Hepatocyte (in vitro differentiated cells): ENCODE data around the gene ATP4A. TPM values are rescaled to one million over a fixed set of nuclear protein-coding genes. Genes with fewer than 3 reads are reported as not detected.

ENCODE experiments used
- DNase-seq: peaks from one replicate; pipeline ENCODE4 v3.0.0-alpha.2; 2016; ENCODE audit warnings: low spot score
- H2AFZ ChIP-seq: fragments of 200-600 bp; sonication (generic); 2 replicates; pipeline ENCODE4 v1.6.0; 2016; ENCODE audit warnings: antibody characterized with exemption, mild to moderate bottlenecking
- H3K27ac ChIP-seq: fragments of 200-600 bp; sonication (generic); 2 replicates; pipeline ENCODE4 v1.5.1; 2016; ENCODE audit warnings: mild to moderate bottlenecking
- H3K27me3 ChIP-seq: fragments of 200-600 bp; sonication (generic); 2 replicates; pipeline ENCODE4 v1.6.1; 2016
- H3K36me3 ChIP-seq: fragments of 200-600 bp; sonication (generic); replicated peaks from 2 replicates; pipeline ENCODE4 v1.5.1; 2016; ENCODE audit warnings: low read depth; ENCODE audit not compliant: insufficient read depth
- H3K4me1 ChIP-seq: fragments of 200-600 bp; sonication (generic); 2 replicates; pipeline ENCODE4 v1.5.1; 2016; ENCODE audit warnings: mild to moderate bottlenecking, moderate library complexity; ENCODE audit not compliant: insufficient read depth
- H3K4me2 ChIP-seq: fragments of 200-600 bp; sonication (generic); 2 replicates; pipeline ENCODE4 v1.6.0; 2016
- H3K4me3 ChIP-seq: fragments of 200-600 bp; sonication (generic); 2 replicates; pipeline ENCODE4 v1.5.1; 2016; ENCODE audit warnings: mild to moderate bottlenecking
- H3K79me2 ChIP-seq: fragments of 200-600 bp; sonication (generic); 2 replicates; pipeline ENCODE4 v1.6.0; 2017; ENCODE audit warnings: mild to moderate bottlenecking
- H3K9me2 ChIP-seq: fragments of 200-600 bp; sonication (generic); replicated peaks from 2 replicates; pipeline ENCODE4 v1.6.0; 2017; ENCODE audit warnings: mild to moderate bottlenecking; ENCODE audit not compliant: insufficient read depth
- H3K9me3 ChIP-seq: fragments of 200-600 bp; sonication (generic); 2 replicates; pipeline ENCODE4 v1.5.1; 2016; ENCODE audit warnings: low read depth, mild to moderate bottlenecking
- H4K20me1 ChIP-seq: fragments of 200-600 bp; sonication (generic); 2 replicates; pipeline ENCODE4 v1.6.0; 2016; ENCODE audit warnings: mild to moderate bottlenecking; ENCODE audit not compliant: insufficient read depth, poor library complexity, severe bottlenecking
- CTCF ChIP-seq: fragments of 200-600 bp; sonication (generic); IDR thresholded peaks from 2 replicates; pipeline ENCODE4 v1.5.1; 2016; ENCODE audit warnings: antibody characterized with exemption, mild to moderate bottlenecking; ENCODE audit not compliant: poor library complexity
- EZH2 ChIP-seq: fragments of 200-600 bp; sonication (generic); IDR thresholded peaks from 2 replicates; pipeline ENCODE4 v1.6.1; 2016; ENCODE audit warnings: antibody characterized with exemption, mild to moderate bottlenecking, borderline replicate concordance
- EZH2phosphoT487 ChIP-seq: fragments of 200-600 bp; sonication (generic); IDR thresholded peaks from one replicate; pipeline ENCODE4 v1.6.1; 2018; ENCODE audit warnings: antibody characterized with exemption, mild to moderate bottlenecking, low read depth, moderate library complexity; ENCODE audit not compliant: unreplicated experiment, severe bottlenecking
- WGBS: methylation state at CpG from one replicate; pipeline ENCODE4 v1.1.6; 2016; ENCODE audit warnings: low lambda C conversion rate; ENCODE audit errors: missing lambda C conversion rate; 5-methylcytosine and 5-hydroxymethylcytosine counted together
- polyA plus RNA-seq: library from polyadenylated mRNA; unstranded; fragments of >200 nt; fragmentation: Nextera tagmentation; extraction: Ambion mirVana; gene quantifications from 2 replicates; pipeline ENCODE4 v1.2.1, GENCODE V29; 2016
- total RNA-seq: library from RNA; depleted of rRNA; stranded (reverse); fragments of >200 nt; gene quantifications from 2 replicates; pipeline ENCODE4 v1.2.3, GENCODE V29; 2014

The ATP4A gene
- total and polyA plus RNA-seq, 2 experiments from 2014 or later: 3.5 to 5.0 TPM

- H3K4me1 ChIP-seq: peaks cover 15% of the 10 kb centered on the region
- H3K27ac ChIP-seq: peak overlapping the region; percentile 69
- no peaks in the 10 kb centered on the region for H3K9me3 ChIP-seq
- TF ChIP-seq CTCF (no peak), EZH2 (no peak), EZH2phosphoT487 (no peak)
- H3K9me2 ChIP-seq: no peaks in the 10 kb centered on the region
- no peaks in the 10 kb centered on the region for H3K27me3 ChIP-seq
- H3K4me2 ChIP-seq: peak overlapping the region; percentile 86
- peaks cover 35% of the 10 kb centered on the region for H3K79me2 ChIP-seq
- H3K4me3 ChIP-seq: peak overlapping the region; percentile 74
- peak overlapping the region; percentile 85 for H2AFZ ChIP-seq
- H3K36me3 ChIP-seq: no peaks in the 10 kb centered on the region
- peak; percentile 60 for DNase-seq
- WGBS: 5% methylated on average over 19 of the region's 27 CpGs
- no peaks in the 10 kb centered on the region for H4K20me1 ChIP-seq
These were observed 17.5 kb downstream of the ATP4A start for GRCh38 chr19:35545855-35546381.

- peak within 1 kb of the TSS; percentile 86 for H3K4me2 ChIP-seq
- no peak for TF ChIP-seq EZH2phosphoT487
- no peaks in the 10 kb centered on the region for H4K20me1 ChIP-seq
- no peaks in the 10 kb centered on the region for H3K27me3 ChIP-seq
- H3K4me1 ChIP-seq: peaks cover 15% of the 10 kb centered on the region
- H3K9me3 ChIP-seq: no peaks in the 10 kb centered on the region
- peak within 1 kb of the TSS; percentile 85 for H2AFZ ChIP-seq
- whole genome bisulfite sequencing: 2% methylated on average over 64 of the region's 85 CpGs
- peaks cover 35% of the 10 kb centered on the region for H3K79me2 ChIP-seq
- H3K4me3 ChIP-seq: peak within 1 kb of the TSS; percentile 74
- H3K27ac ChIP-seq: peak within 1 kb of the TSS; percentile 69
- DNase-seq: peak; percentile 98
- no peaks in the 10 kb centered on the region for H3K36me3 ChIP-seq
- H3K9me2 ChIP-seq: no peaks in the 10 kb centered on the region
These were observed 18.2 kb downstream of the ATP4A start, which contains the start of gene TMEM147 for GRCh38 chr19:35545001-35545854. Gene TMEM147, plus strand, starts transcription at chr19:35545626. Its CDS starts 114 bp downstream, at chr19:35545740.

GRCh38 chr19:35544110-35544802 lies 19.2 kb downstream of the ATP4A start:
- peak overlapping the region; percentile 74 for H3K4me3 ChIP-seq

More at GRCh38 chr19:35544110-35544802, 19.2 kb downstream of the ATP4A start:
- H3K9me2 ChIP-seq: no peaks in the 10 kb centered on the region
- no peaks in the 10 kb centered on the region for H3K36me3 ChIP-seq
- no peaks in the 10 kb centered on the region for H4K20me1 ChIP-seq
- TF ChIP-seq CTCF (no peak), EZH2 (no peak), EZH2phosphoT487 (no peak)
- no peak for DNase-seq
- H2AFZ ChIP-seq: peak overlapping the region; percentile 85
- peaks cover 35% of the 10 kb centered on the region for H3K79me2 ChIP-seq
- peak overlapping the region; percentile 86 for H3K4me2 ChIP-seq
- H3K9me3 ChIP-seq: no peaks in the 10 kb centered on the region
- H3K27ac ChIP-seq: peak overlapping the region; percentile 69
- WGBS: 79% methylated on average over 3 of the region's 3 CpGs
- H3K4me1 ChIP-seq: peaks cover 15% of the 10 kb centered on the region
- H3K27me3 ChIP-seq: no peaks in the 10 kb centered on the region
